ENCODE data around the gene FKRP.

DNA sequence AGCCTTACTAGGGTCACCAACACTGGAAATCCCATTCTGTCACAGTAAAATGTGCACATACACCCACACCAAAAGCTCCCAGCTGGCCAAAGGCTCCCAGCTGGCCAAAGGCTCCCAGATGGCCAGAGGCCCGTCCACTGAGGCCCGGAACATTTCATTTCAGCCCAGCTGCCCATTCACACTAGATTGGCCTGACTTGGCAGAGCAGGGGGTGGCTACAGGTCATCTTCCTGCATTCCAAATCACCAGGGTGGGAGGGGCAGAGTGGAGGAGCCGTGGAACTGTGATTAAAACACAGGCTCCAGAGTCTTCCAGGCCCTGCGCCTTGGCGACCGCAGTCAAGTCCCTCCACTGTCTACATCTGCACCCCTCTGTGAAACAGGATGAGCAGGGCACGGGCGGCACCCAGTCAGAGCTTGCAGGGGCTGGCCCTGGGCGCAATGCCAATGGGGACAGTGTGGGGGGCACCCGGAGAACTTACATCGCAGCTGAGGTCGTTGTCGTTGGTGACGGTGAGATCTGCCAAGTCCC is 18.8 kb upstream of the FKRP start:
- TF ChIP-seq, protein P1, sequence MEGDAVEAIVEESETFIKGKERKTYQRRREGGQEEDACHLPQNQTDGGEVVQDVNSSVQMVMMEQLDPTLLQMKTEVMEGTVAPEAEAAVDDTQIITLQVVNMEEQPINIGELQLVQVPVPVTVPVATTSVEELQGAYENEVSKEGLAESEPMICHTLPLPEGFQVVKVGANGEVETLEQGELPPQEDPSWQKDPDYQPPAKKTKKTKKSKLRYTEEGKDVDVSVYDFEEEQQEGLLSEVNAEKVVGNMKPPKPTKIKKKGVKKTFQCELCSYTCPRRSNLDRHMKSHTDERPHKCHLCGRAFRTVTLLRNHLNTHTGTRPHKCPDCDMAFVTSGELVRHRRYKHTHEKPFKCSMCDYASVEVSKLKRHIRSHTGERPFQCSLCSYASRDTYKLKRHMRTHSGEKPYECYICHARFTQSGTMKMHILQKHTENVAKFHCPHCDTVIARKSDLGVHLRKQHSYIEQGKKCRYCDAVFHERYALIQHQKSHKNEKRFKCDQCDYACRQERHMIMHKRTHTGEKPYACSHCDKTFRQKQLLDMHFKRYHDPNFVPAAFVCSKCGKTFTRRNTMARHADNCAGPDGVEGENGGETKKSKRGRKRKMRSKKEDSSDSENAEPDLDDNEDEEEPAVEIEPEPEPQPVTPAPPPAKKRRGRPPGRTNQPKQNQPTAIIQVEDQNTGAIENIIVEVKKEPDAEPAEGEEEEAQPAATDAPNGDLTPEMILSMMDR (conservative IDR thresholded peaks at IDR 0.05; ENCODE audit: low read depth, low read length), result no peak
- TF ChIP-seq EZH2phosphoT487 (IDR thresholded peaks at IDR 0.05; ENCODE audit: borderline replicate concordance, low read length) (no peak), EZH2 (IDR thresholded peaks at IDR 0.05; ENCODE audit: low read length, unreplicated experiment) (no peak)

Data from PC-3 (cell line).